ENCODE measurements around the gene LRRC17. TPM values are rescaled to one million over a fixed set of nuclear protein-coding genes. Genes with fewer than 3 reads are reported as not detected.

The LRRC17 gene
- total RNA-seq, 1 experiment from 2014 or later: 0.11 TPM

- TF ChIP-seq EZH2 (IDR thresholded peaks at IDR 0.05; ENCODE audit: low read length, unreplicated experiment) (no peak), EZH2phosphoT487 (IDR thresholded peaks at IDR 0.05; ENCODE audit: borderline replicate concordance, low read length) (no peak), CTCF (conservative IDR thresholded peaks at IDR 0.05; ENCODE audit: low read depth, low read length) (no peak)
- Histone ChIP-seq H3F3A (ENCODE audit: low read length, unreplicated experiment) (peaks cover 6% of the 10 kb centered on the region), H3K4me3 (ENCODE audit: low read length) (no peak overlapping the region), H3K9ac (ENCODE audit: low read length) (no peak overlapping the region), H3K9me3 (ENCODE audit: low read length) (no peaks in the 10 kb centered on the region), H3K4me2 (ENCODE audit: low read length) (no peak overlapping the region), H3K27me3 (ENCODE audit: low read length) (no peaks in the 10 kb centered on the region), H3K4me1 (ENCODE audit: insufficient read depth, low read length) (peaks cover 40% of the 10 kb centered on the region), H3K36me3 (ENCODE audit: low read depth, low read length) (no peaks in the 10 kb centered on the region), H2AFZ (ENCODE audit: low read length) (no peak overlapping the region), H3K9me2 (replicated peaks; ENCODE audit: low read length) (no peaks in the 10 kb centered on the region), H3K27ac (ENCODE audit: low read length) (no peak overlapping the region), H3K79me2 (ENCODE audit: low read length) (no peaks in the 10 kb centered on the region), H4K20me1 (ENCODE audit: low read length) (no peaks in the 10 kb centered on the region)
- intact Hi-C loops (cut with micrococcal nuclease): loop anchor here (1.0 kb wide), 1 partner anchor 153 kb away; no protein-coding TSS in a partner anchor
- DNase-seq (no peak), ATAC-seq (no peak)
- BruUV-seq (replicated peaks): no TSS peak
- POLR2A ChIA-PET (ENCODE audit: unreplicated experiment): interaction anchor here (0.5 kb wide), 1 partner anchor 181 kb away, joined by 4 read pairs; no protein-coding TSS in a partner anchor
- CTCF ChIA-PET: no interaction called here
These were observed 76.1 kb downstream of the LRRC17 start for GRCh38 chr7:102988631-102989560.

GRCh38 chr7:102990642-102991041 lies 77.8 kb downstream of the LRRC17 start:
- Histone ChIP-seq H3K27me3 (ENCODE audit: low read length) (no peaks in the 10 kb centered on the region), H3K9ac (ENCODE audit: low read length) (no peak overlapping the region), H3K4me1 (ENCODE audit: insufficient read depth, low read length) (peaks cover 40% of the 10 kb centered on the region), H3K36me3 (ENCODE audit: low read depth, low read length) (no peaks in the 10 kb centered on the region), H3K79me2 (ENCODE audit: low read length) (no peaks in the 10 kb centered on the region), H4K20me1 (ENCODE audit: low read length) (no peaks in the 10 kb centered on the region), H3K27ac (ENCODE audit: low read length) (peak overlapping the region; percentile 86), H2AFZ (ENCODE audit: low read length) (no peak overlapping the region), H3K9me2 (replicated peaks; ENCODE audit: low read length) (no peaks in the 10 kb centered on the region), H3K9me3 (ENCODE audit: low read length) (no peaks in the 10 kb centered on the region), H3F3A (ENCODE audit: low read length, unreplicated experiment) (peaks cover 6% of the 10 kb centered on the region), H3K4me3 (ENCODE audit: low read length) (no peak overlapping the region), H3K4me2 (ENCODE audit: low read length) (peak overlapping the region; percentile 58)
- ChIA-PET POLR2A (ENCODE audit: unreplicated experiment) (no interaction called here), CTCF (no interaction called here)
- TF ChIP-seq EZH2phosphoT487 (IDR thresholded peaks at IDR 0.05; ENCODE audit: borderline replicate concordance, low read length) (no peak), CTCF (conservative IDR thresholded peaks at IDR 0.05; ENCODE audit: low read depth, low read length) (no peak), EZH2 (IDR thresholded peaks at IDR 0.05; ENCODE audit: low read length, unreplicated experiment) (no peak)
- BruUV-seq (replicated peaks): no TSS peak
- intact Hi-C loops (cut with micrococcal nuclease): loop anchor here (1.0 to 10.0 kb wide), 2 partner anchors 116 to 154 kb away; partner anchors contain the start of gene NAPEPLD
- no peak for ATAC-seq
- no peak for DNase-seq
